Right lung (tissue), 5 donors: ENCODE measurements around the gene FOXO3. TPM values are rescaled to one million over a fixed set of nuclear protein-coding genes. Genes with fewer than 3 reads are reported as not detected.

Source experiments
- DNase-seq, 2 donors: peaks; one replicate each; pipeline ENCODE4 v3.0.0-alpha.2; 2013
- polyA plus RNA-seq, 5 donors: library from polyadenylated mRNA; unstranded; fragments of 120-200 nt; gene quantifications; one replicate each; pipeline versions ENCODE4 v1.2.1 to v1.2.3, GENCODE V29; 2013; ENCODE audit warnings: inconsistent platforms in 1 of 5, low replicate concordance in 1 of 5; ENCODE audit not compliant: insufficient read length in 5 of 5, insufficient read depth in 1 of 5

FOXO3 gene
- polyA plus RNA-seq, 5 donors = 46.6 to 68.1 (median 60.2) TPM

- DNase-seq = no peak
Observed at GRCh38 chr6:108594151-108594550, 33.4 kb downstream of the FOXO3 start.

DNA sequence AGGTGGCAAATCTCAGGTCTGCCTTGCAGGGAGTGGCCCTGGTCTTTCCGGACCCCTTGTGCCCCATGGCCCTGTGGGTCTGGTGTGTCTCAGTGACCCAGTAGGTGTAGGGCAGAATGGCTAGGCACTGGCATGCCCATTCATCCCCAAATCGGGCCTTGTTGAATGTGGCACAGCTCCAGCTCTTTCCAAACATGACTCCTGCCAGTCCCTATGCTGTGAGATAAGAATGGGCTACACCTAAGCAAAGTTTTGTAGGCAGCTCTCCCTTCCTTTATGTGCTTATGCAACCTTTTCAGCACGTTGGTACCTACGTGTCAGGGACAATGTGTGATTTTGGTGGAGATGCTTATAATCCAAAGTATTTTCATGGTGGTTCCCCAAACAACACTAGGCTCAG, 33.9 kb downstream of the FOXO3 start:
- no peak for DNase-seq

GRCh38 chr6:108596956-108597355, 36.2 kb downstream of the FOXO3 start:
- no peak for DNase-seq

GRCh38 chr6:108597572-108598304, 37.0 kb downstream of the FOXO3 start:
- DNase-seq = no peak

GRCh38 chr6:108598305-108598863, 37.7 kb downstream of the FOXO3 start:
- DNase-seq = no peak

- no peak for DNase-seq
Observed at GRCh38 chr6:108604156-108604555, 43.4 kb downstream of the FOXO3 start.

DNA sequence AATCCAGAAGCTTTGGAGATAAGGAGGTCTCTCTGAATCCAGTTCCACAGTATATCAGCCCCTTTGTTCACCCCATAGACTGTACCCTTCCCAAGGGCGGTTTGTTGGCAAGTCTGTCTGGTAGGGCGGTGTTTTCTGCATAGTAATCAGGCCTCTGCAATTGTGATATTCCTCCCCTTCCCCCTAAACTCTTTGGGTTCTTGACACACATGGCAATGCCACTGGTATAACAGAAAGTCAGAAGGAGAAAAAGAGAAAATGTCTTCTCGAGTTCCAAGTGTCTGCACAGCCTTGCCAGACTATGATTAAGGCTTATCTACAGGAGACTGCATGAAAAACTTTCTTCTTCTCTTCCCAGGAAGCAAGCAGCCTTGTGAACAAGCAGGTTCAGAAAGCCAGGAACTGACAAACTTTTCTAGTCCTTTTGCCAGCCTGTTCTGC, 45.6 kb downstream of the FOXO3 start:
- DNase-seq = no peak

- no peak for DNase-seq
Observed at GRCh38 chr6:108608453-108609275, 47.9 kb downstream of the FOXO3 start.

GRCh38 chr6:108609276-108609769, 48.6 kb downstream of the FOXO3 start:
- no peak for DNase-seq

DNA sequence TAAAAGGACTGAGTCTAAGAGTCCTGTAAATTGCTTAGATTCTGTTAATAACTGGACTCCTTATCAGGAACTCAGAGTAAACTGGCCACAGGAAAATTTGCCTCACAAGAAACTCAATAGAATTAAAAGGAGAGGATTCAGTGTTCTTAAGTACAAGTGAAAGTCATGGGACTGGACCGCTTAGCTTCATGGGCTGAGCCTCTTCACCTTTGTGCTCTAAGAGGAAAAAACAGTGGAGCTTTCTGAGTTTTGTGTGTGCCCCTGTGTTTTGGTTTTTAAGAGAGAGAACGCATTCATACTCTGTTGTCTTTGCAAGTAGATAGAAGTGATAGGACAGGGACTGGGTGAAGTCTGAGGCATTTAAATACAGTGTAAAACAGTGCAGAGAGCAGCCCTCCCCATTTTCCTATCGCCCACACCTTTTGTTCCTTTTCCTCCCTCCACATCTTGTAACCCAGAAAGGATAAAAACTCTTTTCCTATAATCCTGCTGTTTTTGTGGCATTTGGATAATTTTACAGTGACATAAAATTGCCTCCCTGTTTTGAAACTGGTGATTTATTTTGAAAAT, 49.6 kb downstream of the FOXO3 start:
- DNase-seq = no peak

GRCh38 chr6:108610957-108611586, 50.4 kb downstream of the FOXO3 start:
- no peak for DNase-seq

DNA sequence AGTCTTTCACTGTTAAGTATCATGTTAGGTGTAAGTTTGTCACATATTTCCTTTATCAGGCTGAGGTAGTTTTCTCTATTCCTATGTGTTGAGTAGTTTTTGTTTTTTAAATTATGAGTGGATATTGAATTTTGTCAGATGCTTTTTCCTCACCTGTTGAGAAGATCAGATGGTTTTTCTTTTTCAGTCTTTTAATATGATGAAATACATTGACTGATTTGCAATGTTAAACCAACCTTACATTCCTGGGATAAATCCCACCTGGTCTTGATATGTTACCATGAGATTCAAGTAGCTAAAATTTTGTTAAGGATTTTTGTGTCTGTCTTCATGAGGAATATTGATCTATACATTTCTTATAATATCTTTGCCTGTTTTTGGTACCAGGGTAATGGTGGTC, 52.1 kb downstream of the FOXO3 start:
- DNase-seq = no peak

- peak in 1 of 2 donors; percentile 30 for DNase-seq
Observed at GRCh38 chr6:108616544-108616943, 55.8 kb downstream of the FOXO3 start.

- no peak for DNase-seq
Observed at GRCh38 chr6:108616973-108617372, 56.3 kb downstream of the FOXO3 start.

DNA sequence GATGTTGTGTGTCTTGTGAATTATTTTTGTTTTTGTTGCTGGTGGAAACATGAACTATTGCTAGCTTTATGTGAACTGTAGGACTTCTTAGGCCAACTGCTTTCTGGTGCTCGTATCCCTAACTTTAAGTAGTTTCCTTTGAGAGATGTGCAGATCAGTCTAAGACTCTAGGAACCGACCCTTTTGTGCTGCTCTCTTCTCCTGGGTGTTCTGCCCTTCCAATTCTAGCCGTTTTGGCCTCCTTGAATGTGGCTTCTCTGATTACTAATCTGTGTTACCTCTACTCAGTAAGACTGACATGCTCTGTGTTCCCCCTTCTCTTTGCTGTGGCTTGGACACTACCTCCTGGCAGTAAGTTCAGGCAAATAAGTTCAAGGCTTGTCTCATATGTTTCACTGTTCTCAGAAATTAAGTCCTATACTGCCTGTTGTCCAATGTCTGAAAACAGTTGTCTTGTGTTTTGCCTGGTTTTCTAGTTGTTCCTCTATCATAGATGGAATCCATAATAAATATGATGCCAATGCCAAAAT, 58.0 kb downstream of the FOXO3 start:
- no peak for DNase-seq

DNA sequence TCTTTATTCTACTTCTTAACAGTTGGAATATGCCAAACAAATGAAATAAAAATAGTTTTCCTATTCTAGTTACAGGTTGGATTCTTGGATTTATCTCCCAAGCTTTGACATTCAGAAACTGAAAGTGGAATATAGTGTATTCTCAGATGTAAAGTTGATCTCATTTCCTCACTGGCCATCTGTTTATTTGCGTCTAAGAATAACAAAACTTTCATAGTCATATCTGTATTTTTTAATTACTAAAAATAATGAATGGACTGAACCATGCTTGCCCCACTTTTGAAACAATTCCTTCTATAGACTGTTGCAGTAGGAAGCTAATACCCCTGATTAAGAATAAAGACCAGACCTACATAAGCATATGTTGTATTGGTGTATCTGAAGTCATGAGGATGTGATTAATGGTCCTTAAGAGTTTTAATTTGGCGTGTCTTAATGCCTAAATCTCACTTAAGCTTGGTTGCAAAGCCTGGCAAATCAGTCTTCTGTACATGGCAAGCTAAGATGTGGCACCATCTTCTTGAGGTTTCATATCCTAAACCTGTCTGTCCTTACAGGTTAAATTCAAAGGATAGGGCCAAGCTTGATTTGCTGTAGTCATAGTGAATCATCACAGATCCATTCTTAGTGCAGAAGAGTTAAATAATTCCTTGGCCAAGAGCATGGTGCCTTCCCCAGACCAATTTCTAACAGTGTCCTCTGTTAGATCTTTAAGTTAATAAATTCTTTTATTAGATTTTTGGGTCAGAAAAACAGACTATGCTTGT, 58.9 kb downstream of the FOXO3 start:
- no peak for DNase-seq

DNA sequence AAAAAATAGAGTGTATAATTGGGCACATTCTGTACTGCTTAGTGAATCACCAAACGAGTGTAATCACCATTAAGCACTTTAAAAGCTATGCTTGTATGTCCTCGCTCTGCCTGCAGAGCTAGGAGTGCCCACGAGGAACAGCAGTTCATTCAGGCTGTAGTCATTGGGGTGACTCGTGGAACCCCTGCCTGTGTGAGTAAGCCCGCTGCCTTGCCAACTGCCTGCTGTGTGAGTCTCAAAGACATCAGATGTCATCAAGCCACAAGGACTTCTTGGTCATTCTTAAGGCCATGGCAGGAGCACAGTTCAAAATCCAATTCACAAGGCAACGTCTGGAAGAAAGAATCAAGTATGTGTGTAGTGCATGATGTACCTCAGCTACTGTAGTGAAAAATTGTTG, 60.4 kb downstream of the FOXO3 start:
- no peak for DNase-seq

- DNase-seq = no peak
Observed at GRCh38 chr6:108622641-108623298, 62.1 kb downstream of the FOXO3 start.

GRCh38 chr6:108623995-108624394, 63.3 kb downstream of the FOXO3 start:
- DNase-seq = no peak

- DNase-seq = no peak
Observed at GRCh38 chr6:108625581-108625980, 64.9 kb downstream of the FOXO3 start.
